GM19455 (cell line): ENCODE results near the gene SLCO3A1.

Experiments
- ATAC-seq: cut with Tn5 transposase; IDR thresholded peaks from one replicate; pipeline ENCODE4 v1.9.1; 2021; ENCODE audit not compliant: unreplicated experiment

The SLCO3A1 gene

DNA sequence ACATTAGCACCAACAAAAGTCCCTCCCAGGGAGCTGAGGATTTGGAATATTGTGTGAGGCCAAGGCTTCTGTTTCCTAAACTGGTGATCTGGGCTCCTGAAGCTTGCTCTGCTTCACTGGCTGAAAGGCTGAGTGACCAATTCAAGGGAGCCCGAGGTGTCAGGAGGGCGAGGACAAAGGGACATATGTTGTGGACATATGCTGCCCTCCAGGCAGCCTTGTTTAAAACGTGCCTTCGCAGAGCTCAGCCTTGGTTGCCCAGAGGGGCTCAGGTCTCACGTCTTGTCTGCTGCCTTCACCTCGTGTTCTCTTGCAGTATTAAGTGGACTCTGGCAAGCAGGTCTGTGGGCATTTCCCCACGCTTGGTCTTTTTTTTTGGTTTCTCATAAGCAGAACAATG is 7.0 kb downstream of the SLCO3A1 start:
- no peak for ATAC-seq

DNA sequence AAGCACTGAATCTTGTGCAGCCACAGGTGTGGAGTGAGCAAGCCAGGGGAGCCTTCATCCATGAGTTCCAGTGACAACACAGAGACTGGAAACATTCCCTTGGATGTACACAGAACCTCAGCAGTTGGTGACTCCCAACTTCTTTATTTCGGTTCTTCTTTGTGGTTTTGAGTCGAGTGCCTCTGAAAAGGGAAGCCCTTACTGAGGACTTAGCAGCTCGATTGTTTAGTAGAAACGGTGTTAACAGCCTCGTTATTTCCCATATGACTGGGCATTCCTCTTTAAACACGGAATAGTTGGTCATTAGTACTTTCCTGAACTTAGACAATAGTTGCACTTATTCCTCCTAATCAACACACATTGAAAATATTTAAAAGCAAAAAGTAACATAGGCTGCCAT is 7.7 kb downstream of the SLCO3A1 start:
- ATAC-seq: no peak

DNA sequence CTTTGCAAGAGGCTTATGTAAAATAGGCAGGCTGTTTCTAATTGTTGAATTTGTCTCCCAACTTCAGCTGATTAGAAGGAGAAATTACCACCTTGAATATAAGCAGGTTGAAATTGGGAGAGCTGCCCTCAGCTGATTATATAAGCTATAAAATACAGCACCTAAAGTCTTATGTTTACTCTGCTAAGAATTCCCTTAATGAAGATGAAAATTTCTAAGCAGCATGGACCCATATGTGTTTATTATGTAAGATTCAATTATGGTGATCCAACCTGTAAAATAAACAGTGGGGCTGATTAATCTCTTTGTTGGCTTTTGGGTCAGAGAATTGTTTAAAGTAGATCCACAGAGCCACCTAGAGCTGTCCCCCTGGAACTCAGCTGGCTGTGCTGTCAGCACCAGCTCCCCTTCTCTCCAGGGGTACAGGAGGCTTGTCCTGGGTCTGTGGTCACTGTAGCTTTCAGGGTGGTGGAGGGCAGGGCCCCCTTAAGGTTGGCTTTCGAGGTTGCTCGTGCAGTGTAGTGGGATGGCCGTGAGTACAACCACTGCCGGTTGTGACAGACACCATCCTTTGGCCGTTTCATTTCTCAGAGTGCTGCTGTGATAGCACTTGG is 9.5 kb downstream of the SLCO3A1 start:
- no peak for ATAC-seq

DNA sequence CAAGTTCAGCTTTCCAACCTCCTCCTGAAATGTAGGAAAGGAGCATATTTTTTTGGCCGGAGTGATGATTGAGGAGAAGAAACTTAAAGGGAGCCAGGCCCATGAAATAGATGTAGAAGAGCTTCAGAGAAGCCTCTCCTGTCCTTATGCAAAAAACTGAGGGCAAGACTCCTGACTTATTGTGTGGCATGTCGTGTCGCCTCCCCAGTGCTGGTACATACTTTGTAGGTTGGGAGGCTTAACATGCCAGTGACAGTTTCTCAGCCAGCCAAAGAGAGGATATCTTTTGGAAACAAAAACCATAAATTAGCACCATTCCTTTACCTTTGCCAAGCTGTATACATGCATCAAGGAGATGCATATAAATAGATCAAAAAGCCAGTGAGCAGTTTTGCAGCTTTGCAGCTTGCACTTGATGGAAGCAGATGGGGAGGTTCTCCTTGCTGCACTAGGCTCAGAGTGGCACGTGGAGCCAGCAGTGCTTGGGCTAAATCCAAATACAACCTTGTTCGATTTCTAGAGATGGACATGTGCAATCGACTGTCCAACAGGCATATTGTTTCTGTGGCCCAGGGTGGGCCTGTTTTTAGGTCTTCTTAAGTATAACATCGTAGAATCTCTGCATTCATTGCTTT is 10.2 kb downstream of the SLCO3A1 start:
- no peak for ATAC-seq

DNA sequence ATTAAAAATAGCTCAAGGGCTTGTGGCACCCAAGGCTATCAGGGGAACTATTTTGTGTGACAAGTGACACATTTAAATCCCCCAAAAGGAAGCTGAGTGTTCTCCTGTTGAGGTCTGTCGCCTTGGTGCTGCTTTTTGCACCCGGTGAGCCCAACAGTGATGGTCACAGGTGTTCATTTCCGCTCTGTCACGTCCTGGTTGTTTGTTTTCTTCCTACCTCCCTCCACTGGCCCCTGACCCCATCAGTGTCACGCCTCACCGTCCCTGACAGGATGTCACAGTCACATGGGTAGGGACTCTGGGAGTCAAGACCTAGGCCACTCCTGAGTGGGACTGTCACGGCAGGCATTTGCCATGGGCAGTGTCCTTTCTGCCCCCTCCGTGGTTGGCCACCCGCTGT is 11.2 kb downstream of the SLCO3A1 start:
- ATAC-seq: no peak

DNA sequence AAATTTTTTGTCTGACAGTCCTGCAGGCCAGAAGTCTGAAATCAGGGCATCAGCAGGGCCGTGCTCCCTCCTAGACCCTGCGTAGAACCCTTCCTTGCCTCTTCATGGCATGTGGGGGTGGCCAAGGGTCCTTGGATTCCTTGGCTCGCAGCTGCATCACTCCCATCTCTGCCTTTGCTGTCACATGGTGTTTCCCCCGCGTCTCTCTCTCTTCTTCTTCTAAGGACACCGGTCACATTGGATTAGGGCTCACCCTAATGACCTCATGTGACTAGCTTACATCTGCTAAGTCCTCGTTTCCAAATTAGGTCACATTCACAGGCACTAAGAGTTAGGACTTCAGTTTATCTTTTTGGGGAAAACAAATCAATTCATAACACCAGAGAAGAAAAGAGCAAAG is 12.0 kb downstream of the SLCO3A1 start:
- no peak for ATAC-seq

DNA sequence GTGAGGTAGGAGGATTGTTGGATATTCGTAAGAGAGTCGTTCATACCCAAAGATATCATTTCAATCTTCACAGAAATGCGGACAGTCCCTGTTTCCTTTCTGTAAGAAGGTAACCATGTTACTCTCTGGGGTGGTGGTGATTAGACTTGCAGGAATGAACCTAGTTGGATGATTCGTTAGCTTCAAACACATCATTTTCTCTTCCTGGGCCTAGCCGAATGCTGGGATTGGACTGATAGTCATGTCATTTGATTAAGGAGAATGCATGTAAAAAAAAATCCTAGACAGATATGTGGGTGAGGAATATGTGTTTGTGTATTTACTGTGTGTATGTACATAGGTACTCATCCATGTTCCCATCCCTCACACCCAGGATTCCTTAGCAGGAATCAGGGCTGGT is 12.4 kb downstream of the SLCO3A1 start:
- ATAC-seq: no peak

DNA sequence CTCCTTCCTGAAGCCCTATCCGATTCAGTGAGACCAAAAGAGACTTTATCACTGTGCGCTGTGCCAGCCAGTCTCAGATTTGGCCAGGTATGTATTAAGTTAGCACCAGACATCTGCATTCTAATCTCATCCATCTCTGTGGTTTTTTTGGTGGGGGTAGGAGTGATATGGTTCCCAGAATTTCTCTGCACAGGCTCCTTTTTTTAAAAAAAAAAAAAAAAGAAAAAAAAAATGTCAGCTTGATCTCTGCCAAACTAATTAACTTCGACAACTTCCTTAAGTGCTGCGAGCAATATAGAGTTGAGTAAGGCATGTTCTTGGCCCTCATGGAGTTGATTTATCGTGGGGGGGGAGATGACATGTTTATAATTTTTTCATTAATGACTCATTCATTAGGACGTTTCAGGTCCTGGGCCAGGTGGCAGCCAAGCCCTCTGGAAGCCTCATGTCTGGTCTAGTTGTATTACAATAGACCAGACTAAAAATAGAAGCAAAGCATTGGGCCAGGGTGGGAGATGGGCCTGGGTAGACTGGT is 12.9 kb downstream of the SLCO3A1 start:
- no peak for ATAC-seq

DNA sequence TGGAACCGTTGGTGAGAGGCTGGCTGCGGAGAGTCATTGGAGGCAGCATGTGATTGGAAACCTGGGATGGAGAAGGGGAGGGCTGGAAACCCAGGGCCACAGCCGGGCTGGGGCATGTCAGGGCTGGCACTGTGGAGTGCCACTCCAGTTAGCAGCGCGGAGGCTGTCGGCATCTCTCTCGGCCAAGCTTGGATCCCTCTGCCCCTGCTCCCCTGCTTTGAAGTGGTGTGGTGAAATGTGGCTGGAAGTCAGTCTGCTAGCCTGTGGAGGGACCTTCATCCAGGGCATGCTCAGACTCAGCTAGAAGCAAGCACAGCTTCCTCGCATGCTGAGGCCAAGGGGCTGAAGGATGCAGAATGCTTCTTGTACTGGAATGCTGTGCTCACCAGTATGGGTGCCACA is 13.5 kb downstream of the SLCO3A1 start:
- ATAC-seq: no peak

DNA sequence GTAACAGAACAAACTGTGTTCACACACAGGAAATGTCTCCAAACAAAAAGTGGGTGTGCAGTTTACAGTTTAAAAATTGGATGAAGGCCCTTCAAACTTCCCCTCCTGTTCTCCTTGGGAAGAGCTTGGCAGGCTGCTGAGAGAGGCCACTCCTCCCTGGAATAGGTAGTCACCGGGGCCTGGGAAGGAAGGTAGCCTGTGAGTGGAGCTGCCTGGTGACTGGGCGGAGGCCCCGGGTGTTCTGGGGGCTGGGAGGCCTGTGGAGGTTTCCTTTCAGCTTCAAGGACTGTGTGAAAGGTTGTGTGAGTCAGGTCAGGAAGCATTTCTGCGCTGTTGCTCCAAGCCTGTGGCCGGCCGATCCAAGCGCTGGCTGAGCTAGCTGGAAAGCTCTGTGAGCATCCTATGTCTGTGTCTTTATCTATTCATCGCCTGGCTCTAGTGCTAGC is 14.1 kb downstream of the SLCO3A1 start:
- ATAC-seq: no peak

DNA sequence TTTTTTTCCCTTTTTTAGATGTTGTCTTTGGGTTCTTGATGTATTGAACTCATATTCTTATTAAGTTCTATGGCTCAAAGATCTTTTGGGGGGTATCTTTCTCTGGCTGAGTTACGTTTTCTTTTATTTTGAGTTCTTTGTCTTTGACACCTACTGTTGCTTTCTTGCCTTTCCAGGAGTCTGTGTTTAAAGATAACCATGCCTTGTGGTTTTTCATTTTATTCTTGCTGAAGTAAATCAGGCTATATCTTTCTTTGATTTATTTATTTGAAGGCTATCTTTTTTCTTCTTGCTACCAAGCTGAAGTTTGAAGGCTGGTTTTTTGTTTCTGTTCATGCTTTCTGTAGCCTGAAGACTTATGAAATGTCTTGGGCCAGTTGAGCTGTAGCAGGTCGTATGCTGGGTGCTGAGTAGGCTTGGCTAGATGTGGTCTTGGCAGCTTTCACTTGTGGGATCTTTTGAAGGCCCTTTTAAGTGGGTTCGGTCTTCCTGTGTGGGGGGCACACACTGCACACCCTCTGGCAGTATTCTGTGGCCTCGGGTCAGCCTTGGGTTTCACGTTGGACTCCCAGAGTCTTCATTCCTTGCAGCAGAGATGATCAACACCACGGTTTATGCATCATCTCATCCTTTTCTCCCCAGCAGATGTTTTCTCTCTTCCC is 17.5 kb downstream of the SLCO3A1 start:
- ATAC-seq: no peak

DNA sequence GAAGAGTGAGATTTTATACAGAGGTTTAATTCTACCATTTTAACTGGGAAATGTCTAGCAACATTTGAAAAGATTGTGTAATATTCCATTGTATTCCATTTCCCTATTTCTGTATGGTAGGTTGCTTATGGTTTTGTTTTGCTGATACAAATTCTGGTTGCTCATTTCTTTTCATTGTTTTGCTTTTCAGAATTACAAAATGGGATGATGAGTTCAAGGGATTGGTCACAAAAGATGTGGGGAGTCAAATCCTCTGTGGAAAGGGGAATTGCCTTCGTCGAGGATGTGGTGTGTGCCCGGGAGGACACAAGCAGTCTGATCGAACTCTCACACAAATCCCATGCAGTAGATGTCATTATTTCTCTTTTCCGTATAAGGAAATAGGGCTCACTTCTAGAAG is 18.3 kb downstream of the SLCO3A1 start:
- no peak for ATAC-seq

DNA sequence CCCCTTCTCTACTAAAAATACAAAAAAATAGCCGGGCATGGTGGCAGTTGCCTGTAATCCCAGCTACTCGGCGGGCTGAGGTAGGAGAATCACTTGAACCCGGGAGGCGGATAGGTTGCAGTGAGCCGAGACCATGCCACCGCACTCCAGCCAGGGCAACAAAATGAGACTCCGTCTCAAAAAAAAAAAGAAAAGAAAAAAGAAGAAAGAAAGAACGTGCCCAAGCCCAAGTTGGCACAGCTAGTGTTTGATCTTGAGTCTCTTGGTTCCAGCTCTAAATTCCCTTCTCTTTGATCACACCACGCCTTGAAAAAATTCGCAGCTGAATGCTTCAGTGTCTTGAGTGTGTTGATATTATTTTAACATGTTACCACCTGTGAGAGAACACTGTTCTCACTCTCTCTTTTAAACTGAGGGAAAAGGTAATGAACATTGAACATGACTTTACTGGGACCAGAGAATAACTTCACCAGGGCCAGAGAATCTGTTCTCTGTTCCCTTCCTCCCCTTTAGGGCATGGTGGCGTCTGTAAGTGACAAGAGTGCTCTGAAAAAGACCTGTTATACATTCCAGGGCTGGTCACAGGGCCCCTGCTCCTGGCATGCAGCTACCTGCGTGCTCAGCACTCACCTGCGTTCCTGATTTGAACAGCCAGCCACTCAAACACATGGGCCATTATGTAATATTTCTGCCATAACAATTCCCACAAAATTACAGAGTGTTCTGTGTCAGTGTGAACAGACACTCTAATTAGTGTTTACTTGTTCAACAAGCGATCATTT is 19.0 kb downstream of the SLCO3A1 start:
- ATAC-seq: no peak

DNA sequence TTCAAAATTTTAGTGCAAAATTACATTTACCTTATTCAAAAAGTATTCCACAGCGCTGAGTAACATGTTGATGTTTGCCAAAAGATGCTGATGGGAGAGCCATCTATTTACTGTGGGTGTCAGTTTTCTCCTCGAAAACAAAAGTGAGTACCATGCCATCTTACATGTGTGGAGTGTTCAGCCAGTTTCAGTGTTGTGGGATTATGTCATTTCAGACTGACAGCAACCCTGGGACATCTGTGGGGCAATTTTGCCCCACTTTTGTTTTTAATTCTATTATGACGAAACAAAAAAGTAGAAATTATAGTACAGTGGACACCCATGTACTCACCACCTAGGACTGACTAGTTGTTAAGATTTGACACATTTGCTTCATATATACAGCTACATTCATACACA is 19.6 kb downstream of the SLCO3A1 start:
- ATAC-seq: no peak

DNA sequence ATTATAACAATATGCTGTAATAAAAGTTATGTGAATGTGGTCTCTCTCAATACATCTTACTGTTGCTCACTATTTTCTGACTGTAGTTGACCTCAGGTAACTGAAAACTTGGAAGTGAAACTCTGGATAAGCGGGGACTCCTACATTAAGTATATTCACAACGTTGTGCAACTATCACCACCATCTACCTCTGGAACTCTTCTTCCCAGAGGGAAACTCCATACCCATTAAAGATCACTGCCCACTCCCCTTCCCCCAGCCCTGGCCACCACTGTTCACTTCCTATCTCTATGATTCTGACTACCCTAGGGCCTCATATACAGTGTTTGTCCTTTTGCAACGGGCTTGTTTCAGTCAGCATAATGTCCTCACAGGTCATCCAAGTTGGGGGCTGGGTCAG is 20.7 kb downstream of the SLCO3A1 start:
- ATAC-seq: no peak

DNA sequence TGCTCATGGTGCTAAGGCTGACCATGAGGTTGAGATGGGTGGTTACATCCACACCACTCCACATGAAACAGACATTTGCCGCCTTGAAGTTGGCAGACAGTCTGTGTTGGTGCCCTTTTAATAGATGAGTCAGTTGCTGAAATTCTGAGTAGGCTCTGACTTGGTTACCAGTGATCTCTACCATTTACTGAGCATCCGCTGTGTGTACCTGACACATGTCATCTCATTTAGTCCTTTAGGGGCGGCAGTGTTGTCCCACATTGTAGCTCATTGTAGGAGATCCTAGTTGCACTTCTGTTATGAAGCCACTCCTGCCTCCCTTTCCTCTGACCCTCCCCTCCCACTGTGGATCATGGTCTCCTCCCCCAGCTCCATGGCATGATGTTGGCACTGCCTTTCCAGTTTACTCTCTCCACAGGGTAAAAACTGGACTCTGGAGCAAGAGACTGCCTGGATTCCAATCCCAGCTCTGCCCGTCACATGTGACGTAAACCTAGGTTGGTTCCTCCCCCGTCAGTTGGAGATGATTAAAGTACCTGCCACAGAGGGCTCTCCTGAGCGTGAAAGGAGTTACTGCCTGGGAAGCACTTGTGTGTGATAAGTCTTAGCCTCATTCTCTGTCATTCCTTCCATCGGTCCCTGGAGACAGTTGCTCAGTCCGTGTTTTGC is 21.6 kb downstream of the SLCO3A1 start:
- no peak for ATAC-seq

DNA sequence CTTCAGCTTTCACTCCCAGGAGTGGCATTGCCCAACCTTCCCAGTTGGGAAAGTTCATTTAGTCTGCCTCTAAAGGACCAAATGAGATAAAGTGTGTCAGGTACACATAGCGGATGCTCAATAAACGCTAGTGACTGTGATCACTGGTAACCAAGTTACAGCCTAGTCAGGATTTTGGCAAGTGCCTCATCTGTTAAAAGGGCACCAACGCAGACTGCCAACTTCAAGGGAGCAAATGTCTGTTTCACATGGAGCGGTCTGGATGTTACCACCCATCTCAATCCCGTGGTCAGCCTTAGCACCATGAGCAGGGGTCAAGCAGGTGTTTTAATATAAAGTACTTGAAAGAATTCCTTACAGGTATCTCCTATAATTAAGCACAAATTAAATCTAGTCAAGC is 22.7 kb downstream of the SLCO3A1 start:
- no peak for ATAC-seq

DNA sequence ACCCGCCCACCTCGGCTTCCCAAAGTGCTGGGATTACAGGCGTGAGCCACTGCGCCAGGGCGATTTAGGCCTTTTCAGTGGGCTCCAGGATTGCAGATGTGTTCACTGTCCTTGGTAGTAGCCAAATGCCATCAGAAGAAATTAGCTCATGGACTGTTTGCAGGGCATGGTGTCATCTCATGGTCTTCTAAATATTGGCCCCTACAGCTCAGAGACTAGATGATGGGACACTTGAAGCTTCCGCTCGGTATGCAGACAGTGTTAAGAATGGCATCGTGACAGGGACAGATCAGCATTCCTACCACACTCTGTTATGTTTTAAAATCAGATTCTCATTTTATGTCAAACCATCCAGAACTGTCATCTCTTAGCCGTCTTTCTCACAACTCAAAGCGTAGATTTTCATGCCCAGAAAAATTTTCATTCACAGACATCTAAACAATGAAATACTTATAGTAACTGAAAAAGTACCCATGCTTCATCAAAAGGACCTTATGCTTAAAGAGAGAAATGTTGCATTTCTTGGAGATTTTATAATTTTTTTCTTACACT is 24.9 kb downstream of the SLCO3A1 start:
- no peak for ATAC-seq

DNA sequence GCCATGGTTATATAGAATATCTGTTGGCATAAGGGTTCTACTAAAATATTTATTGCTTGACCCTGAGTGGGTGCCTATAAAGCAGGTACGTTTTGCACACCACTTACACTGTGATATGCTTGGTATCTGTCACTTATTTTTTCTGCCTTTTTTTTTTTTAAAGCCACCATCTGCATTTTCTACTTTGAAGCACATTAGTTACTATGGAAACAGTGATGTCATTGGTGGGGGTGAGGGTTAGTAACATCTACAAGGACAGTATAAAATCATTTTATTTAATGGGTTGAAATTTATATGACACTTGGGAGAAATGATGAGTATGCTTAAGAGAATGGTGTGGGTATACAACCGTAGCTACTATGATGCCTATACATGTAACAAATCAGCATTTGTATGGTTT is 25.6 kb downstream of the SLCO3A1 start:
- no peak for ATAC-seq

DNA sequence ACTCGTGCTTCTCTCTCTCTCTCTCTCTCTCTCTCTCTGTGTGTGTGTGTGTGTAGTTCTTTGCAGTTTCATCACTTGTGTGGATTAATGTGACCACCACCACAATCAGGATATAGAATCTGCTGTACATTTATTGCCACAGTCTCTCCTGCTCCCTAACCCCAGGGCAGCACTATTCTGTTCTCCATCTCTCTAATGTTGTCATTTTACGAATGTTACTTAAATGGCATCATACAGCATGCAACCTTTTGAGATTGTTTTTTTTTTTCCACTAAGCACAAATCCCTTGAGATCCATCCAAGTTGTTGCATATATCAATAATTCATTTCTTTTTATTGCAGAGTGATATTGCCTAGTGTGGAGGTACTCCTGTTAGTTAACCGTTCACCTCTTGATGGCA is 26.9 kb downstream of the SLCO3A1 start:
- ATAC-seq: no peak
